ENCODE data around the gene PPM1E. TPM values are rescaled to one million over a fixed set of nuclear protein-coding genes. Genes with fewer than 3 reads are reported as not detected.
"Not testable (repeated sequence)": the region's sequence is repeated elsewhere in the genome, so short reads cannot be mapped to it uniquely, and the experiment has no call there.

PPM1E gene
- total RNA-seq = under 1 TPM; 0.07 to 0.12 TPM

DNA sequence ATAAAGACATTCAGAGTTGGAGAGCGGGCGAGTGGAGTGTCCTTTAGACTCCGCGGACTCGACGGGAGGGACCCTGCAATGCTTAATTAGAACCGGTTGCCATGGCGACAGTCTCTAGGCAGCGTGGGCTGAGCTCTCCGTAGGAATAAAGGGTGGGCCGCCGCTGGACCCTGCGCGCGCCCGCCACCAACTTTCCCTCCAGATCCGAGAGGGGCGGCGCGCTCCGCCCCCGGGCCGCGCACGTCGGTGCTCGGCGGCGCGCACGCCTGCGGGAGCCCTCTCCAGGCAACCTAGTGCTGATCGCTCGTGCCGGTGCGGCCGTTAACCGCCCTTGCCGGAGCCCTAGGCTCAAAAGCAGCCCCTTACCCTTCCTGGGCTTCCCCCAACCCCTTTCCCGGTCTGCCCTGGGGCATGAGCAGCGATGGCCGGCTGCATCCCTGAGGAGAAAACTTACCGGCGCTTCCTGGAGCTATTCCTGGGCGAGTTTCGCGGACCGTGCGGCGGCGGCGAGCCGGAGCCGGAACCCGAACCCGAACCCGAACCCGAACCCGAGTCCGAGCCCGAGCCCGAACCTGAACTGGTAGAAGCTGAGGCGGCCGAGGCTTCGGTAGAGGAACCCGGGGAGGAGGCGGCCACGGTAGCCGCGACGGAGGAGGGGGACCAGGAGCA, at the start of gene PPM1E:
Gene PPM1E (plus strand): TSS at position 278 of the 669 bp plus-strand sequence.
- H3K27me3 Mint-ChIP-seq (ENCODE audit: low read depth) = peaks cover 55% of the 10 kb centered on the region

DNA sequence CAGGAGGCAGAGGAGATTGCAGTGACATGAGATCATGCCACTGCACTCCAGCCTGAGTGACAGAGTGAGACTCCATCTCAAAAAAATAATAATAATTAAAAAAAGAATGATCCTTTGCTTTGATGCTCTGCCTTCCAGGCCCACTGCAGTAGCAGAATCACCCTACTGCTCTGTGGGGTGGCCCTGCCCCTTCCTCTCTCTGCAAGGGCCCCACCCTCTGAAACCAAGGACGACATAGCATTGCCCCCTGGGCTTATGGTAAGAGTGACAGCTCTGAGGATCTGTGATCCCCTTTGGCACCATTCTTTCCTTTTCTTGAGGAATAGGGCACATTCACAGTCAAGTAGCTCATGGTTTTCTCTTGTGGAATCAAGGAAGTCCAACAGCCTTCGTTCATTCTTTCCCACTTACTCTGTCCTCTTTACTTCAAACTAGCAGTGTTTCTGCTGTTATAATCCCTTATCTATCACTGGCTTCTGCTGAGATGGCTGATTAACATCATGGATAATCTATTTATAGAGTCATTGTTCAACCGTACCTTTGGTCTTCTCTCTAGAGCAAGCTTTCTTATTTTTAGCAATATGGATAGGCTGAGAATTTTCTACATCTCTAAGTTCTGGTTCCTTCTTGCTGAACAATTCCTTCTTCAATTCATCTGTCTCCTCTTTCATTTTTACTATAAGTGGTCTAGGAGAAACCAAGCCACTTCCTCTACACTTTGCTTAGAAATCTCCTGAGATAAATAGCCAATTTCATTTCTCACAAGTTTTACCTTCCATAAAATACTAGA, 49.1 kb upstream of the PPM1E start:
- Mint-ChIP-seq H3K9me3 (no peaks in the 10 kb centered on the region), H3K27me3 (ENCODE audit: low read depth) (no peaks in the 10 kb centered on the region), H3K4me3 (peak overlapping the region; percentile 47 to 84), H3K36me3 (ENCODE audit: insufficient read depth in 2 of 2) (peaks cover 9 to 32% of the 10 kb centered on the region in 2 donors), H3K4me1 (ENCODE audit: low read depth) (peaks cover 40% of the 10 kb centered on the region), H3K27ac (peak overlapping the region; percentile 86)
- peak in 1 of 2 donors; percentile 29 for ATAC-seq (replicated peaks in 1 of 2)
- no peak for DNase-seq

More for the DNA sequence above, at the start of gene PPM1E:
- no peaks in the 10 kb centered on the region for H3K9me3 Mint-ChIP-seq
- peaks cover 7% of the 10 kb centered on the region for H3K4me1 Mint-ChIP-seq (ENCODE audit: low read depth)
- peak; percentile 49 to 57 for DNase-seq
- H3K27ac Mint-ChIP-seq = peak within 1 kb of the TSS; percentile 39
- peaks cover 3% of the 10 kb centered on the region in 2 donors for H3K36me3 Mint-ChIP-seq (ENCODE audit: insufficient read depth in 2 of 2)
- peak within 1 kb of the TSS; percentile 88 to 98 for H3K4me3 Mint-ChIP-seq
- peak; percentile 82 to 84 for ATAC-seq (replicated peaks in 1 of 2)

DNA sequence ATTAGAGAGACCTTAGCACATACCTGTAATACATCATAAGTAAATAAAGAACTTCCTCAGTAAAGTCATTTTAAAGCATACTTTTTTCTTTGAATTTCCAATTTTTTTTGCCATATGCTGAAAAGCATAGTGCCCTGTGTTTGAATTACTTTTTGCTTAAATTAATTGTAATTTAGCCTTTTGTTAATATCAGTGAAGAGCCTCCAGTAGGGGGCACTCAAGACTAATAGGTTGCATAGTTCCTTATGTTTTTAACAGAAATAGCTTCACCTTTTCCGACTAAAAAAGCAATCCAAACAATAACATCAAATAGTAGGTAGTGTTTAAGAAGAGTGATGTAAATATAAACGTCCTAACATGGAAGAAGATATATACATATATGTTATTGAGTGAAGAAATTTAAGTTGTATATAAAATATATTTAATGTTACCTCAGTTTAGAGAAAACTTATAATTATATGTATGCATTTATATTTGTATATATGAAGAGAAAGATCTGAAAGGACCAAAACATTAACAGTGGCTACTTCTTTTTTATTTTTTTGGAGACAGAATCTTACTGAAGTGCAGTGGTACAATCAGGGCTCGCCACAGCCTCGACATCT, 44.6 kb upstream of the PPM1E start:
- DNase-seq = peak; percentile 28 to 34
- H3K36me3 Mint-ChIP-seq (ENCODE audit: insufficient read depth in 2 of 2) = peaks cover 8 to 22% of the 10 kb centered on the region in 2 donors
- peak overlapping the region; percentile 14 for H3K27ac Mint-ChIP-seq
- no peaks in the 10 kb centered on the region for H3K9me3 Mint-ChIP-seq
- no peaks in the 10 kb centered on the region for H3K27me3 Mint-ChIP-seq (ENCODE audit: low read depth)
- ATAC-seq (replicated peaks in 1 of 2) = no peak
- no peak overlapping the region for H3K4me3 Mint-ChIP-seq
- H3K4me1 Mint-ChIP-seq (ENCODE audit: low read depth) = peaks cover 16% of the 10 kb centered on the region

DNA sequence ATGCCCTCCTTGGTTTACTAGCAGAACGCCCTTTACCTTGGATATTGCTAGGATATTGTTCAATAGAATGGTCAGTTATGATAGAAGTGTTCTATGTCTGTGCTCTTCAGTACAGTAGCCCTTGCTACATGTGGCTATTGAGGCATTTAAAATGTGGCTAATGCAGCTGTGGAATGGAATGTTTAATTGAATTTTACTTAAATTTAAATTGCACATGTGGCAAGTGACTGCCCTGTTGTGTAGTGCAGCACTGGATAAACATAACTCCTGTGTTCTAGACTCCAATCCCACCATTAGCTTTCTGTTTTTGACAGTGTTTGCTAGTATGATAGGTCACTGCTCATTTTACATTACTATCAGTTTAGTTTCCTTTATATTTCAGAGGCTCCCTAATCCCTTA, 33.4 kb upstream of the PPM1E start:
- Mint-ChIP-seq H3K4me3 (no peak overlapping the region), H3K36me3 (ENCODE audit: insufficient read depth in 2 of 2) (peaks cover 1 to 5% of the 10 kb centered on the region in 2 donors), H3K27ac (no peak overlapping the region), H3K27me3 (ENCODE audit: low read depth) (no peaks in the 10 kb centered on the region), H3K4me1 (ENCODE audit: low read depth) (no peaks in the 10 kb centered on the region), H3K9me3 (no peaks in the 10 kb centered on the region)
- ATAC-seq (replicated peaks in 1 of 2) (no peak), DNase-seq (no peak)

DNA sequence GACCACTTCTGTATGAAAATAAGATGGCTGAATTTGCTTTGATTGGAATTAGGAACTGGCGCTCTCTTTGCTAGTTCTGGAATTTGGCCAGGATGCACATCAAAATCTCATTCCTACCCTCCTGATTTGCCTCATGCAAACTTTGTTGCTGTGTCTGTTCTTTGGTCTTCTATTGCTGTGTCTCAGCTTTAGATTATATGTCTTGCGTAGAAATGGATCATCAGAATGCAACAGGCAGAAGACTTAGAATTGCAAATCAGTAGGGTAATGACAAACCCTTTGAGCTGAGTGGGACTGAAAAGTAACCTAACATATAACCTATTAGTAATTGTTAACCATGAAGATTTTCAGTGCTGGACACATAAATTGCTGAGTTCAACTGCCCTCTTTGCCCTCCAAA, 33.0 kb upstream of the PPM1E start:
- H3K4me3 Mint-ChIP-seq = no peak overlapping the region
- H3K36me3 Mint-ChIP-seq (ENCODE audit: insufficient read depth in 2 of 2) = peaks cover 1 to 5% of the 10 kb centered on the region in 2 donors
- H3K27ac Mint-ChIP-seq = no peak overlapping the region
- DNase-seq (no peak), ATAC-seq (replicated peaks in 1 of 2) (no peak)
- no peaks in the 10 kb centered on the region for H3K27me3 Mint-ChIP-seq (ENCODE audit: low read depth)
- H3K4me1 Mint-ChIP-seq (ENCODE audit: low read depth) = no peaks in the 10 kb centered on the region
- H3K9me3 Mint-ChIP-seq = no peaks in the 10 kb centered on the region

DNA sequence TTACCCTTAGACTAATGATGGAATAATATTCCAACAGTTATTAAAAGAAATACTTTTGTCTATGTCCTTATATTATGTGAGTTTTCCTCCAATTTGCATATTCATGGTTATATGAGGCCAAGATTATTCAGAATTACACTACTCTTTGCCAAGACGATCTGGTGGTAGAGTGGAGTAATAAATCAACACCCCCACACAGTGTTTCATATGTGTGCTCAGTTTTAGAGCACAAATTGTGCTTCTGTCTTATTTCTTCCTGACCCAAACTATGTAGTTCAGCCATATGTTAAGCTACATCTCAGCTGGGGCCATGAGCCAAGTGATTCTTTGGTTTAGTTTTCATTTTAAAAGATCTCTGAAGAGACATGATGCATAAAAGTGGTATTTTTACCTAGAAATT, 26.9 kb upstream of the PPM1E start:
- H3K9me3 Mint-ChIP-seq = no peaks in the 10 kb centered on the region
- ATAC-seq (replicated peaks in 1 of 2) = no peak
- H3K27ac Mint-ChIP-seq = peak overlapping the region; percentile 38
- H3K4me3 Mint-ChIP-seq = no peak overlapping the region
- H3K27me3 Mint-ChIP-seq (ENCODE audit: low read depth) = no peaks in the 10 kb centered on the region
- no peaks in the 10 kb centered on the region for H3K4me1 Mint-ChIP-seq (ENCODE audit: low read depth)
- DNase-seq = no peak
- peaks cover 2 to 7% of the 10 kb centered on the region in 2 donors for H3K36me3 Mint-ChIP-seq (ENCODE audit: insufficient read depth in 2 of 2)

DNA sequence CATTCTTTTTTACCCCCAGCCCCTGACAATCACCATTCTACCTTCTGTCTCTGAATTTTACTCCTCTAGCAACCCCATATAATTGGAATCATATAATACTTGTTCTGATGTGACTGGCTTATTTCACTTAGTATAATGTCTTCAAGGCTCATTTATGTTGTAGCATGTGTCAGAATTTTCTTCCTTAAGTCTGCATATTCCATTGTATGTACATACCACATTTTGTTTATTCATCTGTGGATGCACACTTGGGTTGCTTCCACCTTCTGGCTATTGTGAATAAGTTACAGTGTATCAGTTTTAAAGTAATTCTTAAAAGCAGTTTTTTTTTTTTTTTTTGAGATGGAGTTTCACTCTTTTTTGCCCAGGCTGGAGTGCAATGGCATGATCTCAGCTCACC, 24.7 kb upstream of the PPM1E start:
- ATAC-seq (replicated peaks in 1 of 2) (no peak), DNase-seq (no peak)
- Mint-ChIP-seq H3K27me3 (ENCODE audit: low read depth) (no peaks in the 10 kb centered on the region), H3K4me3 (no peak overlapping the region), H3K27ac (peak overlapping the region; percentile 0), H3K4me1 (ENCODE audit: low read depth) (no peaks in the 10 kb centered on the region), H3K36me3 (ENCODE audit: insufficient read depth in 2 of 2) (peaks cover 2 to 4% of the 10 kb centered on the region in 2 donors), H3K9me3 (no peaks in the 10 kb centered on the region)

DNA sequence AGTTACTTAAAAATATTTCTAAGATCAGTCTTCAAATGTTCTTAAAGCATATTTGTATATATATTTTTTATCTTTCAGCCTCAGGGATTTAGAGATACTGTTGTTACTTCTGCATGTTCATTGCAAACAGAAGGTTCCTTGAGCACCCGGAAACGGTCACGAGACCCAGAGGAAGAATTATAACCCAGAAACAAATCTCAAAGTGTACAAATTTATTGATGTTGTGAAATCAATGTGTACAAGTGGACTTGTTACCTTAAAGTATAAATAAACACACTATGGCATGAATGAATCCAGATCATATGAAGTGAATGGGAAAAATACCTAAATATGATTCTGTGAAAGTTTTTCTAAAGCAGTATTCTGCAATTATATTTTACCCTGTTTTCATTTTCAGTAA, 21.6 kb upstream of the PPM1E start:
- no peaks in the 10 kb centered on the region for H3K9me3 Mint-ChIP-seq
- H3K27me3 Mint-ChIP-seq (ENCODE audit: low read depth) = no peaks in the 10 kb centered on the region
- peaks cover 0 to 4% of the 10 kb centered on the region in 2 donors for H3K36me3 Mint-ChIP-seq (ENCODE audit: insufficient read depth in 2 of 2)
- no peak for ATAC-seq (replicated peaks in 1 of 2)
- no peak overlapping the region for H3K4me3 Mint-ChIP-seq
- H3K27ac Mint-ChIP-seq = no peak overlapping the region
- no peak for DNase-seq
- no peaks in the 10 kb centered on the region for H3K4me1 Mint-ChIP-seq (ENCODE audit: low read depth)

DNA sequence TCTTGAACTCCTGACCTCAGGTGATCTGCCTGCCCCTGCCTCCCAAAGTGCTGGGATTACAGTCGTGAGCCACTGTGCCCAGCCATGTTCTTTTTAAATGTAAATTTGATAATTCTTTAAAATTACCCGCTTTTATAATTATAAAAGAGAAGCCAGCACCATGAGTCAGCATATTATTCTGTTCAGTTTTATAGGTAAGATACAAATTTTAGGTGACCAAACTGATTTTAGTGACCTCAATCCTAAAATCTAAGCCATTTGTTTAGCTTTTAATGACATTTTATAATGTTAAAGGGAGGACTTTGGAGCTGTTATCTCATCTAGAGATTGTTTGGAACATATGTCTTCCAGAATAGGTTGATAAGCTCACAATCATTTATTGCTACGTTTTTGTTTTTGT, 20.8 kb upstream of the PPM1E start:
- Mint-ChIP-seq H3K4me1 (ENCODE audit: low read depth) (no peaks in the 10 kb centered on the region), H3K9me3 (no peaks in the 10 kb centered on the region), H3K27ac (no peak overlapping the region), H3K36me3 (ENCODE audit: insufficient read depth in 2 of 2) (peaks cover 0 to 3% of the 10 kb centered on the region in 2 donors), H3K4me3 (no peak overlapping the region), H3K27me3 (ENCODE audit: low read depth) (no peaks in the 10 kb centered on the region)
- ATAC-seq (replicated peaks in 1 of 2) = no peak
- no peak for DNase-seq

DNA sequence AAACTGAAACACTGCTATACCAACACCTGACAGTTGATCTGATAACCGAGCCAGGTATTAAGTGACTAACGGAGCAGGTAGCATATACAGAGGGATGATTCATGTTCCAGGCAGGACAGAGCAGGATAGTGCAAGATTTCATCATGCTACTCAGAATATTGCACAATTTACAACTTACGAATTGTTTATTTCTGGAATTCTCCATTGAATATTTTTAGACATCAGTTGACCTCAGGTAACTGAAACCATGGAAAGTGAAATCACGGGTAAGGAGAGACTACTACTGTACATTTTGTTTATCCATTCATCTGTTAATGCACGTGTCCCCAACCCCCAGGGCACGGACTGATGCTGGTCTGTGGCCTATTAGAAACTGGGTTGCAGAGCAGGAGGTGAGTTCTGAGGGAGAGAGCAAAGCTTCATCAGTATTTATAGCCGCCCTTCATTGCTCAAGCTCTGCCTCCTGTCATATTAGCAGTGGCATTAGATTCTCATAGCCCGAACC, 14.5 kb upstream of the PPM1E start:
- DNase-seq (no peak), ATAC-seq (replicated peaks in 1 of 2) (no peak)
- Mint-ChIP-seq H3K4me1 (ENCODE audit: low read depth) (no peaks in the 10 kb centered on the region), H3K27ac (no peak overlapping the region), H3K4me3 (no peak overlapping the region), H3K27me3 (ENCODE audit: low read depth) (no peaks in the 10 kb centered on the region), H3K36me3 (ENCODE audit: insufficient read depth in 2 of 2) (no peaks in the 10 kb centered on the region), H3K9me3 (no peaks in the 10 kb centered on the region)

DNA sequence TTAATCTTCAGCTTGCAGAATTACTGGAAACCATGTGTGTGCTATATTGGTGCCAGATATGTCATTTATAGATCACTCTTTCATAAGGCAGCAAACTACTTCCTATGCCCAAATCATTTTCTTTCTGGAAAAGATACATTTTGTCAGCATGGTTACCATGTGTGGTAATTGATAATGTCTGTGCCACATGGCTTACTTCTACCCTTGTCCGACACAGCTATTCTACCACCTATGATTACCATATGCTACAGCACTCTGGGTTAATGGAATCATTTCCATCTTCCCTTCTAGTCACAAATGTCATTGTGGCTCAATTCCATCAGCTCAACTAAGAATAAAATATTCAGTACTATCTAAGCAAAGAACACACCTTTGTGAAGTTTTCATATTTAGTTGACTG, 8.0 kb upstream of the PPM1E start:
- no peak for ATAC-seq (replicated peaks in 1 of 2)

DNA sequence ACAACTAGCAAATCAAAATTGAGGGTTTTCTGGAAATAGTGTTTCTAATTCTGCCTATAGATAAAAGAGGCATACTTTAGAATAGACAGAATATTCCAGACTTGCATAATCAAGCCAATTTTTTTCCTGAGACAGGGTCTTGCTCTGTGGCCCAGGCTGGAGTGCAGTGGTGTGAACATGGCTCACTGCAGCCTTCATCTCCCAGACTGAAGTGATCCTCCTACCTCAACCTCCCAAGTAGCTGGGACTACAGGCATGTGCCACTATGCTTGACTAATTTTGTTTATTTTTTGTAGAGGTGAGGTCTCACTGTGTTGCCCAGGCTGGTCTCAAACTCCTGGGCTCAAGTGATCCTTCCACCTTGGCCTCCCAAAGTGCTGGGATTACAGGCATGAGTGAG, 6.0 kb upstream of the PPM1E start:
- H3K9me3 Mint-ChIP-seq; ATAC-seq (replicated peaks in 1 of 2); H3K27ac Mint-ChIP-seq; H3K4me1 Mint-ChIP-seq (ENCODE audit: low read depth); DNase-seq; H3K4me3 Mint-ChIP-seq; H3K36me3 Mint-ChIP-seq (ENCODE audit: insufficient read depth in 2 of 2): not testable (repeated sequence)
- H3K27me3 Mint-ChIP-seq (ENCODE audit: low read depth) = peaks cover 20% of the 10 kb centered on the region

More for the DNA sequence above, 8.0 kb upstream of the PPM1E start:
- peaks cover 7% of the 10 kb centered on the region for H3K27me3 Mint-ChIP-seq (ENCODE audit: low read depth)
- no peak for DNase-seq
- no peaks in the 10 kb centered on the region for H3K9me3 Mint-ChIP-seq
- H3K27ac Mint-ChIP-seq = no peak overlapping the region
- H3K36me3 Mint-ChIP-seq (ENCODE audit: insufficient read depth in 2 of 2) = no peaks in the 10 kb centered on the region
- H3K4me3 Mint-ChIP-seq = no peak overlapping the region
- H3K4me1 Mint-ChIP-seq (ENCODE audit: low read depth) = no peaks in the 10 kb centered on the region

DNA sequence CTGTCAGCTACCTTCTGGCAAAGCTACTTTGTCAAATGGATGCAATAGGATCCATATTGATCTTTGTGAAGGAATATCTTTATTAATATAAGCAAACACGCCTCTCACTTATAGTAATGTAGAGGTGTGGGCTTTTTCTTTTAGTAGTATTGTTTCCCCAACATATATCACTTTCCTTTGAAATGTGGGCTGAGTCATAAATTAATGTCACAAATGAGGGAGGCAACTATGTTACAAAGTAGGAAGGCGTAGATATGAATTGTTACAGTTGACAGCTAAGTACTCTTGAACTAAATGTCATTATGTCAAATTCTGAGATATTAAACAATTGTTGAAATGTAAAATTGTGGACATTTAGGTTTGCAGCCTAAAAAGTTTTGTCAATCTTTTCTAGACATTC, 2.6 kb upstream of the PPM1E start:
- Mint-ChIP-seq H3K27ac (no peak overlapping the region), H3K27me3 (ENCODE audit: low read depth) (peaks cover 37% of the 10 kb centered on the region), H3K4me1 (ENCODE audit: low read depth) (peaks cover 7% of the 10 kb centered on the region), H3K4me3 (no peak overlapping the region), H3K9me3 (no peaks in the 10 kb centered on the region), H3K36me3 (ENCODE audit: insufficient read depth in 2 of 2) (peaks cover 3% of the 10 kb centered on the region in 2 donors)
- DNase-seq (no peak), ATAC-seq (replicated peaks in 1 of 2) (no peak)

All from activated T-cell treated with anti-CD3 and anti-CD28 coated beads, Interleukin-2, amount 50 U/mL, for 72 hours (primary cell).